LNCaP clone FGC (cell line): ENCODE measurements around the gene NLRP5.

Experiments used
- DNase-seq: peaks from one replicate; pipeline ENCODE4 v3.0.0-alpha.2; 2011; ENCODE audit warnings: low read depth
- H3K4me3 ChIP-seq: 2 replicates; pipeline ENCODE4 v1.5.1; 2011; ENCODE audit warnings: mild to moderate bottlenecking, low read depth, low read length, control low read depth
- TF ChIP-seq, protein P1 (sequence below): IDR thresholded peaks from 2 replicates; pipeline ENCODE4 v1.5.1; 2012; ENCODE audit warnings: mild to moderate bottlenecking; ENCODE audit not compliant: control insufficient read depth, insufficient read depth; ENCODE audit errors: extremely low read depth

Gene NLRP5

DNA sequence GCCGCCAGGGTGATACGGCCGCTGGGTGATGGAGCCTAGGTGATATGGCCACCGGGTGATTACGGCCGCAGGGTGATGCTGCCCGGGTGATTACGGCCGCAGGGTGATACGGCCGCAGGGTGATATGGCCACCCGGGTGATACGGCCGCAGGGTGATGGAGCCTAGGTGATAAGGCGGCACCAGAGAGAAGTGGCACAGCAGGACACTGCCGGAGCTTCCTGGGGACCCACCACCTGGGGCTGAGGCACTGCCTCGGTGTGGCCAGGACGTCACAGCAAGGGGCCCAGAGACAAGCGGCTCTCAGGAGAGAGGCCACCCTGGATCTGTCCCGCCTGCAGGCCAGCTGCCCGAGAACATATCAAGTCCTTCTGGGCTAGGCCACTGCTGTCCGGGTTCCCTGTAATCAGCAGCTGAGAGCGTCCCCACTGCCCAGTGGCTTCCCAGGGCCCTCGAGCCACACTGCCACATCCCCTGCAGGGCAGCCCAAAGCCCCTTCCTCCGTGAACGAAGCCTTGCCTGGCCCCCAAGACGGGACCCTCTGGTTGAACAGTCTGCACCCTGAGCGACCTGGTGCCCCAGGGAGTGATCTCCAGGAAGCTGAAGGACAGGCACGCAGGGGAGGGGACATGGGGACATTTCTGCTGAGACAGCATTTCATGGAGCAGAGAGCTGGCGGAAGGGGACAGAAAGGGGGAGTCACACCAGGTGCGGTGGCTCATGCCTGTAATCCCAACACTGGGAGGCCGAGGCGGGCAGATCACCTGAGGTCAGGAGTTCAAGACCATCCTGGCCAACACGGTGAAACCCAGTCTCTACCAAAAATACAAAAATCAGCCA is 112.4 kb downstream of the NLRP5 start:
- TF ChIP-seq, protein P1, sequence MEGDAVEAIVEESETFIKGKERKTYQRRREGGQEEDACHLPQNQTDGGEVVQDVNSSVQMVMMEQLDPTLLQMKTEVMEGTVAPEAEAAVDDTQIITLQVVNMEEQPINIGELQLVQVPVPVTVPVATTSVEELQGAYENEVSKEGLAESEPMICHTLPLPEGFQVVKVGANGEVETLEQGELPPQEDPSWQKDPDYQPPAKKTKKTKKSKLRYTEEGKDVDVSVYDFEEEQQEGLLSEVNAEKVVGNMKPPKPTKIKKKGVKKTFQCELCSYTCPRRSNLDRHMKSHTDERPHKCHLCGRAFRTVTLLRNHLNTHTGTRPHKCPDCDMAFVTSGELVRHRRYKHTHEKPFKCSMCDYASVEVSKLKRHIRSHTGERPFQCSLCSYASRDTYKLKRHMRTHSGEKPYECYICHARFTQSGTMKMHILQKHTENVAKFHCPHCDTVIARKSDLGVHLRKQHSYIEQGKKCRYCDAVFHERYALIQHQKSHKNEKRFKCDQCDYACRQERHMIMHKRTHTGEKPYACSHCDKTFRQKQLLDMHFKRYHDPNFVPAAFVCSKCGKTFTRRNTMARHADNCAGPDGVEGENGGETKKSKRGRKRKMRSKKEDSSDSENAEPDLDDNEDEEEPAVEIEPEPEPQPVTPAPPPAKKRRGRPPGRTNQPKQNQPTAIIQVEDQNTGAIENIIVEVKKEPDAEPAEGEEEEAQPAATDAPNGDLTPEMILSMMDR, result no peak
- no peak overlapping the region for H3K4me3 ChIP-seq
- no peak for DNase-seq

DNA sequence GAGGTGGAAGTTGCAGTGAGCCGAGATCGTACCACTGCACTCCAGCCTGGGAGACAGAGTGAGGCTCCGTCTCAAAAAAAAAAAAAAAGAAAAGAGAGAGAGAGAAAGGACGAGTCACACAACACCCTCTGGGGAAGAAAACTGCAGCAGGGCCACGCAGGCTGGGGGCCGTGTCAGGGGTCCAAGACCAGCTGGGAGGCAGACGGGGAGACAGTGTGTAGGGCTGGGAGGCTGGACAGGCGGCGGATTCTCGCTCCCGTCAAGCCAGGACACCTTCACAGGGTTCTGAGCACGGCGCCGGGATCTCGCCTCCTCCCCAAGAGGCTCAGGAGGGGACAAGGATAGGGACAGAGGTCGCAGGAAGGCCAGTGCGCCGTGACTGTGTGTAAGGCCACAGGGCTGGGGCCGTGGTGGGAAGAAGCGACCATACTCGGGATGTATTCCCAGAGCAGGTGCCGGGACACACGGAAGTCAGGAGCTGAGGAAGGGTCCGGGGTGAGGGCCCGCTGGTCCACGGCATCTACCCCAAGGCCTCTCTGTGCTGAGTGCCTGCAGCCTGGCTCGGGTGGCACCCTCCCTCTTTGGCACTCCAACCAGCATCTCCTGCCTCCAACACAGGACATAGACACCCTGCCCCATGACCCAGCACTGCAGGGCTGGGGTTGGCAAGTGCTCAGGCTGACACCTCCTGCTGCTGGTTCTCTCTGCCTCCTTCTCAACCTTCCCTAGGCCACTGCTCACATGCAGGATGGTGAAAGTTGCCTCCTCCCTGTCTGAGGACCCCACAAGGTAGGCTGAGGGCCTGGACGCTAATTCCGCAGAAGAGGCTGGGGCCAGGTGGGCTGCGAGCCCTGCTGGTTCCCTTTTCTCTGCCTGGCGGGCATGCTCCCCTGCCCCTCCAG is 113.3 kb downstream of the NLRP5 start:
- H3K4me3 ChIP-seq, result no peak overlapping the region
- TF ChIP-seq, protein P1, result no peak
- no peak for DNase-seq

DNA sequence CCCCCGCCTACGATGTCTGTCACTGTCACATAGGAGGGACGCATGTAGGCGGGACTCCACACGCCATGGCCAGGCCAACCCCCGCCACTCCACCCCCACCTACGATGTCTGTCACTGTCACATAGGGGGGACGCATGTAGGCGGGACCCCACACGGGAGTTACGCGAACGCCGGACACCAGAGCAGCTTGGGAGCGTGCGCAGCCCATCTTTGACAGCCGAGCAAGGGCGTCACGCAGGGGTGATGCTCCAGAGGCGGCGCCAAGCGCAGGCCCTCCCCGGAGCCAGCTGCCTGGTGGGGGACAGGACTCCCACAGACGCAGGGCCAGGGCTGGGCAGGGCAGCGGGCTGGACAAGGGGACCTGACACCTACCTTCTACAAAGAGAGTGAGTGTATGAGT is 114.5 kb downstream of the NLRP5 start:
- TF ChIP-seq, protein P1, result no peak
- H3K4me3 ChIP-seq, result no peak overlapping the region
- DNase-seq, result no peak

DNA sequence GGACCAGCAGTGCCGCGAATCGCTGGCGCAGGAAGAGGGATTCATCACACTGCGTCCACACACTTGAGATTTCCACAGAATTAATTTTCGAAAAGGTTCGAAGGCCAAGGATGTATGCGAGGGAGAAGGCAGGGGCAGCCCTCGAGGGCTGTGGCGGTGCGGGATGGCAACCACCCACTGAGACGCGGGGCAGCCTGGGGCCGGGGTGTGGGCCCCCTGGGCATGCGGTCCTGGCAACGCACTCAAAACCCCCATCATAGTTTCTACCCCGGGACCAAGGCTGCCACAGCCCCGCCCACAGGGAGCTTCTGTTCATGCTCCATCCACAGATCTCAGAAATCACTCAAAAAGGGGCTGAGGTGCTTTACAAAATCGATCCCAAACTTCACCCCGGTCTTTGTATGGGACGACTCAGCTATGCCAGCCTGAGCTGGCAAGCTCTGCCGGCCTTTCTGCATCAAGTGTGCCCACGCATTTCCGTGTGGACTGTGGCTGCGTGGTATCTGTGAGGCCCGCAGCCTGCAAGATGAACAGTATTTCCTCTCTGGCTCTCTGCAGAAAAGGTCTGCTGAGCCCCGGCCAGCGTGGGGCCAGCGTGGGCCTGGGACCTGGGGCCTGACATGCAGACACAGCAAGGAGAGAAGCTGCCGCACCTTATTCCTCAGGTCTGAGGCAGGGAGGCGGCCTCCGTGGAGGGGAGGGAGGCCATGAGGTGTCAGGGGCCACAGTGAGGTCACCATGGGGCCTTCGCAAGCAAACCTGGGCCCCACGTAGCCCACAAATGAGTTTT is 115.4 kb downstream of the NLRP5 start:
- TF ChIP-seq, protein P1, result no peak
- no peak overlapping the region for H3K4me3 ChIP-seq
- no peak for DNase-seq

DNA sequence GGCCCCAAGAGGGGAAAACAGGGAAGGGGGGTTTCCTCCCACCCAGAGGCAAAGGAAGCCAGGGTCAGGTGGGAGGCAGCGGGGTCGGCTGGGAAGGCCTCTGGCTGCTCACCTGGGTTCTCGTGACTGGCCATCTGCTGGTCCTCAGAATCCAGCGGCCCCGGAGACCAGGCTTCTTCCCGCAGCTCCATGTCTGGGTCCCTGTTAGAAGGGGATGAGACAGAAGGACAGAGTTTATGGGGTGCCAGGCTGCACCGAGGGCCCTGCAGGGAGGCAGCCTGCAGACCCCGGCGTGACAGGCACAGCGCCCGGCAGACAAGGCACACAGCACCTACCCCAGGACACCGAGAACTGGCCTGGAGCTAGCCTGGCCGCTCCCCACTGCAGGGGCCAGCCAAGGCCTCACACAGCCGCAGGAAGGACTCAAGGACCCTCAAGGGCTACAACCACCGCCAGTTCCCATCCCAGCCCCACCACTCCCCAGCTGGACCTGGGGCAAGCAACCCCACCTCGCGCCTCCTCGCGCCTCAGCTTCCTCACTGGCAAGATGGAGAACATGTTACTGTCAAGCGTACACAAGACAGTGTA is 116.5 kb downstream of the NLRP5 start:
- TF ChIP-seq, protein P1, result no peak
- DNase-seq, result no peak

DNA sequence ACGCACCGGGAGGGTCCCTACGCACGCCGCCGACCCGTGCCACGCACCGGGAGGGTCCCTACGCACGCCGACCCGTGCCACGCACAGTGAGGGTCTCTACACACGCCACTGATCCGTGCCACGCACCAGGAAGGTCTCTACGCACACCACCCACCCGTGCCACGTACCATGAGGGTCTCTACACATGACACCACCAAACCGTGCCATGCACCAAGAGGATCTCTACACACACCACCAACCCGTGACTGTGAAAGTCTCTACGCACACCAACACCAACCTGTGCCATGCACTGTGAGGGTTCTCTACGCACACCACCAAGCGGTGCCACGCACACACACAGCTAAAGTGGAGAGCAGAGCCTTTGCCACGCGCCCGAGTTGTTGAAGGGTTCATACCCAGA is 117.8 kb downstream of the NLRP5 start:
- no peak overlapping the region for H3K4me3 ChIP-seq
- TF ChIP-seq, protein P1, result no peak
- DNase-seq, result no peak

More for the DNA sequence above, 116.5 kb downstream of the NLRP5 start:
- H3K4me3 ChIP-seq, result no peak overlapping the region
